GM12801 (cell line): ENCODE measurements around the gene BANP.

Experiments
- TF ChIP-seq, protein P1 (sequence below): IDR thresholded peaks from one replicate; pipeline ENCODE4 v1.5.1; 2011; ENCODE audit warnings: control low read depth; ENCODE audit not compliant: insufficient read length; ENCODE audit errors: extremely low read depth

Gene BANP

DNA sequence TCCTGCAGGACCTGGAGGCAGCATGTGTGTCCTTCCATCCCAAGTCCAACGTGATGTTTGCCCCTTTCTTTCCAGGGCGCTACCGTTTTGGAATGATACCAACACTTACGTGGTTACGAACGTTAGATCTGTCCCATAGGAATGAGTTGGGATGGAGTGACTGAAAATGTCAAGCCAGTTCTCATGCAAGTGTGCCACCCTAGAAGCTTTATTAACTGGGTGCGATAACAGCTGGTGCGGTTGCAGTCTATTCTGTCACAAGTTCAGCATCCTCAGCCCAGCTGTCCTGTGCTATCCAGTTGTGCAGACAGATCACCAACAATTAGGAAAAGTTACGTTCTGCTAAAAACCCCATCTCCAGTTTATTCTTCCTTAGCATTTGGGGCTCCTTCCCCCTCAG, 52.5 kb downstream of the BANP start:
- TF ChIP-seq, protein P1, sequence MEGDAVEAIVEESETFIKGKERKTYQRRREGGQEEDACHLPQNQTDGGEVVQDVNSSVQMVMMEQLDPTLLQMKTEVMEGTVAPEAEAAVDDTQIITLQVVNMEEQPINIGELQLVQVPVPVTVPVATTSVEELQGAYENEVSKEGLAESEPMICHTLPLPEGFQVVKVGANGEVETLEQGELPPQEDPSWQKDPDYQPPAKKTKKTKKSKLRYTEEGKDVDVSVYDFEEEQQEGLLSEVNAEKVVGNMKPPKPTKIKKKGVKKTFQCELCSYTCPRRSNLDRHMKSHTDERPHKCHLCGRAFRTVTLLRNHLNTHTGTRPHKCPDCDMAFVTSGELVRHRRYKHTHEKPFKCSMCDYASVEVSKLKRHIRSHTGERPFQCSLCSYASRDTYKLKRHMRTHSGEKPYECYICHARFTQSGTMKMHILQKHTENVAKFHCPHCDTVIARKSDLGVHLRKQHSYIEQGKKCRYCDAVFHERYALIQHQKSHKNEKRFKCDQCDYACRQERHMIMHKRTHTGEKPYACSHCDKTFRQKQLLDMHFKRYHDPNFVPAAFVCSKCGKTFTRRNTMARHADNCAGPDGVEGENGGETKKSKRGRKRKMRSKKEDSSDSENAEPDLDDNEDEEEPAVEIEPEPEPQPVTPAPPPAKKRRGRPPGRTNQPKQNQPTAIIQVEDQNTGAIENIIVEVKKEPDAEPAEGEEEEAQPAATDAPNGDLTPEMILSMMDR: no peak

DNA sequence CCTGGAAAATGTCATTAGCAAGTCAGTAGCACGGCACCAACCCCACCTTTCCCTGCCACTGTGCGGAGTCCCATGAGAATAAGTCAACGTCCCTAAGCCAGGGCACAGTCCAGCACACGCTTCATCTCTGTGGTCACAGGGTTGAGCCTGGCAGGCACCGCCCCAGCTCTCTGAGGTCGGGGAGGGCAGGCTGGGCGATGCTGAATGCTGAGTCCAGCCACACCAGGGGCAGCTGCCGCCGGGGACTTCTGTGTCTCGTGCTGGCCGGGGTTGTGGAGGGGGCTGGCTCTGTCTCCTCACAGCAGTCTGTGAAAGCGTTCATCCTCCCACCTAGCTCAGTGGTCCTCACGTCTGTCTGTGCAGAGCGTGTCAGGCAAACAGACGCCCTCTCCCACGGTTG, 53.2 kb downstream of the BANP start:
- TF ChIP-seq, protein P1: no peak

DNA sequence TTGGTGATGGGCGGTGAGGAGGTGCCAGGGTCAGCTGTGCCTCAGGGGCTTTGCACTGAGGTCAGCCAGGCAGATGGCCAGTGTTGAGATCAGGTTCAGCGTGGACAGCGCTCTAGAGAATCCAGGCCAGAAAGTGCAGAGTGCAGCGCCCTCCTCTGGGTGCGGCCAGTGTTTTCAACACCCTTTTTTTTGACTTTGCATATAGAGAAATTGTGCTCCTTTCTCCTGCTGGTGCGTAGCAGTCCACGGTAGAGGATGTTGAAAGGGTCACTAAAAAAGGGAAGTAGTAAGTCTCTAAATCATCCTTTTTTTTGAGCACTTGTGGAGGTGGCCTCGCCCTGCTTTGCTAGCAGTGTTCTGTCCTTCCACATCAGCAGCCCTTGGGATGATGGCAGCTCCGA, 53.9 kb downstream of the BANP start:
- TF ChIP-seq, protein P1: no peak

DNA sequence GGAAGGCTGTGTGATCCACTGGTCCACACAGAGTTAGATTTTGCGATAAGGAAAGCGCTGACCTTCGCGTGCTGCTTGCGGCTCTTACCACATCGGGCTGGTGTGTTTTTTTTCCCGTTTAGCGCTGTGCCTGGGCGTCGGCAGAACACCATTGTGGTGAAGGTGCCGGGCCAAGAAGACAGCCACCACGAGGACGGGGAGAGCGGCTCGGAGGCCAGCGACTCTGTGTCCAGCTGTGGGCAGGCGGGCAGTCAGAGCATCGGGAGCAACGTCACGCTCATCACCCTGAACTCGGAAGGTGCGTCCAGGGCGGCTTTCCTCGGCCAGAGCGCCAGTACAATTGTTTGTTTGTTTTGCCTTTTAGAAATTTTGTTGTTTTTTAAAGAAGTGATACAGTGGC, 54.7 kb downstream of the BANP start:
- TF ChIP-seq, protein P1: no peak

DNA sequence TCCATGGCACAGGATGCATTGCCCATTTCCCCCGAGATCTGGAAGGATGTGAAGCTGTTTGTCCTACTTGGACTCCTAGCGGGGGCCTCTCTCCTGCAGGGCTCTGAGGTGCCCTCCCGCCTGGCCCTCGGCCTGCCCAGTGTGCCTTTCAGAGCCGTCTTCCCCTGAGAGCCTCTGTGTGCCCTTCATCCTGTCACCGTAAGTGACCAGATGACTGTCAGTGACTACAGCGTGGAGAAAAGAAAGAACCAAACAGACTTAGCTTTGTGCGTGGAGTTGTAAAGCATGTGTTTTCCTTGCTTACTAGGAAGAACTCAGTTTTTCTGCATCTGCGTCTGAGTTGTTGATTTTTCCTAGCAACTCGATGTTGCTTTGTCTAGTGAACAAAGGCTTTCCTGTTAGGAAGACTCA, 56.1 kb downstream of the BANP start:
- TF ChIP-seq, protein P1: no peak

DNA sequence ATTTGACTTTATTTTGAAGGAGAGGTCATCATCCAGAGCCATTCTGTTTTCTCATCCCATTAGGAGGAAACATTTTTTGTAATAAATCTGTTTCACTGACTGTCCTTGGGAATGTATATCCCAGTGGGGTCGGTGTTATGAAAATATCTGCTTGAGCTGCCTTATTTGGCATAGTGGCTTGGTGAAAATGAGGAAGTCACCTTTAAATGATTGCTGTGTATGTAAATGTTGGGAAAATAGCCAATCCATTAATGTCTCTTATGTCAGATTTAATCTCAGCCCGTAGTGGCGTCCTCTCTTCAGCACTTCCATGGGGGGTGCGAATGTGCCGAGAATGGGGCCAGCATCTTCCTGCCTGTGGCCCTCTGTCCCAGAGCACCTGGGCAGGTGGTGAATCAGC, 57.6 kb downstream of the BANP start:
- TF ChIP-seq, protein P1: no peak

DNA sequence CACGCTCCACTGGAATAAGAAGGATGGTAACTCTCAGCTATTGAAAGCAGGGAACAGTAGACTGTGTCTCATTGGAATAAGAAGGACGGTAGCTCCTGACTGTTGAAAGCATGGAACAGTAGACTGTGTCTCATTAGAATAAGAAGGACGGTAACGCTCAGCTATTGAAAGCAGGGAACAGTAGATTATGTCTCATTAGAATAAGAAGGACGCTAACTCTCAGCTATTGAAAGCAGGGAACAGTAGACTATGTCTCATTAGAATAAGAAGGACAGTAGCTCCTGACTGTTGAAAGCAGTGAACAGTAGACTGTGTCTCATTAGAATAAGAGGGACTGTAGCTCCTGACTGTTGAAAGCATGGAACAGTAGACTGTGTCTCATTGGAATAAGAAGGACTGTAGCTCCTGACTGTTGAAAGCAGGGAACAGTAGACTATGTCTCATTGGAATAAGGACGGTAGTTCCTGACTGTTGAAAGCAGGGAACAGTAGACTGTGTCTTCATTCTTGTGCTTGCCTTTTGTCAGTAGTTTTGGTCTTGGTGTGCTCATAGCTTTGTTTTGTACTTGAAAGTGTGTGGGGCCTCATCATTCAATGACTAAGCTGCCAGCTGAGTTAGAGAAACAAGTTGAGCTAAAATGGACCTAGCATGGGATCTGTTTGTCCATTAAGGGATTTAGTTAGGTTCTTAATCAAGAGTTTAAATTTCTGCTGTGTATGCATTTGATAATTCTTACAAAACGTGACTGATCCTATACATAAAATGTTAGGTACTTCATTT, 58.5 kb downstream of the BANP start:
- TF ChIP-seq, protein P1: no peak
